Stimulated activated naive CD8-positive, alpha-beta T cell treated with anti-CD3 and anti-CD28 coated beads, Interleukin-15, amount 100 ng/mL, for 72 hours (primary cell): ENCODE measurements around the gene CHMP1A.
A peak's percentile ranks its signal among the peaks of the same experiment; 100 is the strongest.
"Not testable (repeated sequence)": the region's sequence is repeated elsewhere in the genome, so short reads cannot be mapped to it uniquely, and the experiment has no call there.

Experiments
- ATAC-seq: fragments of 150-1000 bp; cut with Tn5 transposase; 2 replicates; pipeline ENCODE4 v1.10.0; 2021; ENCODE audit warnings: mild to moderate bottlenecking, moderate library complexity
- DNase-seq, 2 donors: peaks; one replicate each; pipeline ENCODE4 v3.0.0; 2021 to 2022
- H3K27ac Mint-ChIP-seq, 2 donors: one replicate each; pipeline ENCODE4 v1.8.0; 2022; ENCODE audit warnings: mild to moderate bottlenecking in 2 of 2, mixed read lengths in 2 of 2, moderate library complexity in 2 of 2
- H3K27me3 Mint-ChIP-seq: one replicate; pipeline ENCODE4 v1.8.0; 2022; ENCODE audit warnings: mixed read lengths
- H3K4me1 Mint-ChIP-seq: one replicate; pipeline ENCODE4 v1.8.0; 2022; ENCODE audit warnings: mild to moderate bottlenecking, mixed read lengths
- H3K4me3 Mint-ChIP-seq, 2 donors: one replicate each; pipeline ENCODE4 v1.8.0; 2022; ENCODE audit warnings: mild to moderate bottlenecking in 2 of 2, mixed read lengths in 2 of 2, moderate library complexity in 1 of 2
- H3K9me3 Mint-ChIP-seq, 2 donors: one replicate each; pipeline ENCODE4 v1.8.0; 2022; ENCODE audit warnings: mixed read lengths in 2 of 2

The CHMP1A gene

GRCh38 chr16:89695875-89696669 is 38.6 kb upstream of the CHMP1A start:
- Mint-ChIP-seq H3K9me3 (no peaks in the 10 kb centered on the region), H3K4me3 (no peak overlapping the region), H3K4me1 (peaks cover 28% of the 10 kb centered on the region), H3K27me3 (no peaks in the 10 kb centered on the region), H3K27ac (no peak overlapping the region)
- ATAC-seq = no peak
- peak in 1 of 2 donors; percentile 12 for DNase-seq

- DNase-seq (peak in 1 of 2 donors; percentile 13), ATAC-seq (no peak)
- H3K4me3 Mint-ChIP-seq = no peak overlapping the region
- peak overlapping the region in 1 of 2 donors; percentile 63 for H3K27ac Mint-ChIP-seq
- peaks cover 28% of the 10 kb centered on the region for H3K4me1 Mint-ChIP-seq
- H3K9me3 Mint-ChIP-seq = no peaks in the 10 kb centered on the region
- no peaks in the 10 kb centered on the region for H3K27me3 Mint-ChIP-seq
Measured at GRCh38 chr16:89695086-89695874, 37.8 kb upstream of the CHMP1A start.

GRCh38 chr16:89694784-89695085 is 37.2 kb upstream of the CHMP1A start:
- ATAC-seq = peak; percentile 24
- not testable (repeated sequence) for DNase-seq, H3K4me3 Mint-ChIP-seq, H3K9me3 Mint-ChIP-seq, H3K27me3 Mint-ChIP-seq
- H3K4me1 Mint-ChIP-seq = peaks cover 27% of the 10 kb centered on the region
- H3K27ac Mint-ChIP-seq = peak overlapping the region in 1 of 2 donors; percentile 63

GRCh38 chr16:89693931-89694783 is 36.6 kb upstream of the CHMP1A start:
- peak in 1 of 2 donors; percentile 9 for DNase-seq
- H3K27me3 Mint-ChIP-seq = no peaks in the 10 kb centered on the region
- H3K4me3 Mint-ChIP-seq = no peak overlapping the region
- H3K4me1 Mint-ChIP-seq = peaks cover 27% of the 10 kb centered on the region
- no peak for ATAC-seq
- no peak overlapping the region for H3K27ac Mint-ChIP-seq
- no peaks in the 10 kb centered on the region for H3K9me3 Mint-ChIP-seq

- ATAC-seq = no peak
- no peak for DNase-seq
- H3K27ac Mint-ChIP-seq = no peak overlapping the region
- H3K27me3 Mint-ChIP-seq = no peaks in the 10 kb centered on the region
- H3K4me3 Mint-ChIP-seq = no peak overlapping the region
- H3K4me1 Mint-ChIP-seq = peaks cover 27% of the 10 kb centered on the region
- H3K9me3 Mint-ChIP-seq = no peaks in the 10 kb centered on the region
Measured at GRCh38 chr16:89693289-89693731, 35.8 kb upstream of the CHMP1A start.

- Mint-ChIP-seq H3K27me3 (no peaks in the 10 kb centered on the region), H3K4me3 (no peak overlapping the region), H3K4me1 (peaks cover 36% of the 10 kb centered on the region), H3K27ac (peak overlapping the region in 1 of 2 donors; percentile 56), H3K9me3 (no peaks in the 10 kb centered on the region)
- ATAC-seq (no peak), DNase-seq (no peak)
Measured at GRCh38 chr16:89691986-89692569, 34.6 kb upstream of the CHMP1A start.

GRCh38 chr16:89691231-89691985 is 33.9 kb upstream of the CHMP1A start:
- Mint-ChIP-seq H3K4me1 (peaks cover 34% of the 10 kb centered on the region), H3K9me3 (no peaks in the 10 kb centered on the region)

GRCh38 chr16:89690392-89690901 is 32.9 kb upstream of the CHMP1A start:
- Mint-ChIP-seq H3K27ac (peak overlapping the region in 1 of 2 donors; percentile 88), H3K27me3 (no peaks in the 10 kb centered on the region), H3K9me3 (no peaks in the 10 kb centered on the region), H3K4me3 (no peak overlapping the region), H3K4me1 (peaks cover 33% of the 10 kb centered on the region)
- ATAC-seq (no peak), DNase-seq (no peak)

More at GRCh38 chr16:89691231-89691985, 33.9 kb upstream of the CHMP1A start:
- H3K27me3 Mint-ChIP-seq = no peaks in the 10 kb centered on the region
- no peak overlapping the region for H3K4me3 Mint-ChIP-seq
- DNase-seq = no peak
- peak overlapping the region in 1 of 2 donors; percentile 56 for H3K27ac Mint-ChIP-seq
- no peak for ATAC-seq

- ATAC-seq, H3K27ac Mint-ChIP-seq, H3K27me3 Mint-ChIP-seq, H3K9me3 Mint-ChIP-seq, DNase-seq, H3K4me3 Mint-ChIP-seq: not testable (repeated sequence)
- H3K4me1 Mint-ChIP-seq = peaks cover 33% of the 10 kb centered on the region
Measured at GRCh38 chr16:89689621-89690020, 32.1 kb upstream of the CHMP1A start.

- DNase-seq (no peak), ATAC-seq (no peak)
- H3K27ac Mint-ChIP-seq = no peak overlapping the region
- peaks cover 33% of the 10 kb centered on the region for H3K4me1 Mint-ChIP-seq
- no peaks in the 10 kb centered on the region for H3K9me3 Mint-ChIP-seq
- no peaks in the 10 kb centered on the region for H3K27me3 Mint-ChIP-seq
- H3K4me3 Mint-ChIP-seq = no peak overlapping the region
Measured at GRCh38 chr16:89689142-89689541, 31.6 kb upstream of the CHMP1A start.

GRCh38 chr16:89688395-89688794 is 30.9 kb upstream of the CHMP1A start:
- Mint-ChIP-seq H3K9me3 (no peaks in the 10 kb centered on the region), H3K4me3 (peak overlapping the region in 1 of 2 donors; percentile 98), H3K27me3 (no peaks in the 10 kb centered on the region), H3K4me1 (peaks cover 33% of the 10 kb centered on the region), H3K27ac (no peak overlapping the region)
- ATAC-seq (no peak), DNase-seq (no peak)

GRCh38 chr16:89687092-89687940 is 29.8 kb upstream of the CHMP1A start:
- ATAC-seq = peak; percentile 49
- H3K27me3 Mint-ChIP-seq = no peaks in the 10 kb centered on the region
- peak overlapping the region; percentile 85 to 93 for H3K27ac Mint-ChIP-seq
- H3K9me3 Mint-ChIP-seq = no peaks in the 10 kb centered on the region
- H3K4me3 Mint-ChIP-seq = peak overlapping the region; percentile 97 to 98
- H3K4me1 Mint-ChIP-seq = peaks cover 33% of the 10 kb centered on the region
- DNase-seq = no peak

- H3K9me3 Mint-ChIP-seq = no peaks in the 10 kb centered on the region
- H3K27ac Mint-ChIP-seq = peak within 1 kb of the TSS; percentile 93
- no peaks in the 10 kb centered on the region for H3K27me3 Mint-ChIP-seq
- peak within 1 kb of the TSS; percentile 97 to 98 for H3K4me3 Mint-ChIP-seq
- H3K4me1 Mint-ChIP-seq = peaks cover 33% of the 10 kb centered on the region
- peak; percentile 92 for ATAC-seq
- peak; percentile 89 to 91 for DNase-seq
Measured at GRCh38 chr16:89686520-89687091, 29.1 kb upstream of the CHMP1A start, which contains the start of gene CDK10. CDK10 (plus strand) TSS chr16:89686689; CDS start chr16:89686711, 22 bp downstream.
